HepG2 (cell line): ENCODE data around the gene ECT2. TPM values are rescaled to one million over a fixed set of nuclear protein-coding genes. Genes with fewer than 3 reads are reported as not detected.

Experiments
- ETS1 ChIP-seq: sonication (generic); formaldehyde crosslinking; IDR thresholded peaks from 2 replicates; pipeline ENCODE4 v1.4.0; 2020; ENCODE audit warnings: missing genetic modification reagents
- ETV5 ChIP-seq: IDR thresholded peaks from 2 replicates; pipeline ENCODE4 v1.6.1; 2018; ENCODE audit warnings: missing biosample characterization, missing genetic modification reagents, inconsistent platforms, borderline replicate concordance
- FOXK1 ChIP-seq: sonication (generic); formaldehyde crosslinking; IDR thresholded peaks from 2 replicates; pipeline ENCODE4 v1.4.0; 2020; ENCODE audit warnings: low read depth, missing genetic modification reagents, borderline replicate concordance
- HDAC1 ChIP-seq: sonication (generic); formaldehyde crosslinking; IDR thresholded peaks from 2 replicates; pipeline ENCODE4 v1.5.1; 2020; ENCODE audit warnings: mild to moderate bottlenecking, missing genetic modification reagents
- HNF4A ChIP-seq: sonication (generic); formaldehyde crosslinking; IDR thresholded peaks from 2 replicates; pipeline ENCODE4 v1.4.0; 2020; ENCODE audit warnings: missing genetic modification reagents
- ISL2 ChIP-seq: sonication (generic); formaldehyde crosslinking; IDR thresholded peaks from 2 replicates; pipeline ENCODE4 v1.5.0; 2020; ENCODE audit warnings: missing genetic modification reagents
- ISX ChIP-seq: sonication (generic); formaldehyde crosslinking; conservative IDR thresholded peaks from 2 replicates; pipeline ENCODE4 v1.5.0; 2020; ENCODE audit warnings: missing genetic modification reagents
- LCORL ChIP-seq, 2 experiments: fragments of 450-650 bp in 1 of 2; sonication (generic) in 1 of 2; formaldehyde crosslinking in 1 of 2; IDR thresholded peaks; 2 replicates each; pipeline versions ENCODE4 v1.5.0 to v1.6.1; 2017 to 2020; ENCODE audit warnings: antibody characterized with exemption in 1 of 2, missing genetic modification reagents in 1 of 2
- MNT ChIP-seq: fragments of 450-650 bp; IDR thresholded peaks from 2 replicates; pipeline ENCODE4 v1.6.1; 2016
- POLR2G ChIP-seq: fragments of 200-400 bp; formaldehyde crosslinking; IDR thresholded peaks from 2 replicates; pipeline ENCODE4 v1.6.1; 2018; ENCODE audit warnings: mild to moderate bottlenecking, low read depth, low read length, moderate library complexity
- RARA ChIP-seq: IDR thresholded peaks from 2 replicates; pipeline ENCODE4 v1.6.1; 2016; ENCODE audit warnings: missing genetic modification reagents, missing compliant biosample characterization
- RNF2 ChIP-seq: fragments of 450-650 bp; conservative IDR thresholded peaks from 2 replicates; pipeline ENCODE4 v1.6.1; 2016; ENCODE audit warnings: low read depth
- ZBTB34 ChIP-seq: sonication (generic); formaldehyde crosslinking; IDR thresholded peaks from 2 replicates; pipeline ENCODE4 v1.8.0; 2022; ENCODE audit warnings: mild to moderate bottlenecking, missing genetic modification reagents
- ZFX ChIP-seq: sonication (generic); formaldehyde crosslinking; IDR thresholded peaks from 2 replicates; pipeline ENCODE4 v1.4.0; 2020; ENCODE audit warnings: mild to moderate bottlenecking, low read depth, missing genetic modification reagents, moderate library complexity
- ZMYM4 ChIP-seq: sonication (generic); formaldehyde crosslinking; IDR thresholded peaks from 2 replicates; pipeline ENCODE4 v1.8.1; 2023; ENCODE audit warnings: mild to moderate bottlenecking, missing genetic modification reagents
- ZNF124 ChIP-seq: sonication (generic); formaldehyde crosslinking; IDR thresholded peaks from 2 replicates; pipeline ENCODE4 v1.4.0; 2020; ENCODE audit warnings: missing genetic modification reagents
- ZNF180 ChIP-seq: sonication (generic); formaldehyde crosslinking; IDR thresholded peaks from 2 replicates; pipeline ENCODE4 v1.4.0; 2020; ENCODE audit warnings: low read depth, missing genetic modification reagents, borderline replicate concordance
- ZNF205 ChIP-seq: IDR thresholded peaks from 2 replicates; pipeline ENCODE4 v1.6.1; 2018; ENCODE audit warnings: missing biosample characterization, missing genetic modification reagents
- ZNF609 ChIP-seq: sonication (generic); formaldehyde crosslinking; IDR thresholded peaks from 2 replicates; pipeline ENCODE4 v1.4.0; 2020; ENCODE audit warnings: mild to moderate bottlenecking, missing genetic modification reagents, borderline replicate concordance
- ZNF724P ChIP-seq: sonication (generic); formaldehyde crosslinking; IDR thresholded peaks from 2 replicates; pipeline ENCODE4 v1.8.0; 2022; ENCODE audit warnings: missing genetic modification reagents, borderline replicate concordance
- ZNF891 ChIP-seq: sonication (generic); formaldehyde crosslinking; IDR thresholded peaks from 2 replicates; pipeline ENCODE4 v1.5.0; 2020; ENCODE audit warnings: mild to moderate bottlenecking, missing genetic modification reagents
- polyA plus RNA-seq, 8 experiments: library from polyadenylated mRNA; depleted of rRNA in 3 of 8; stranded (reverse) in 7 of 8; unstranded in 1 of 8; fragments of >200 nt; fragmentation: Illumina TruSeq in 4 of 8; extraction: Trizol in 4 of 8; gene quantifications; 2 replicates each; pipeline versions ENCODE4 v1.2.1 to v1.2.3, GENCODE V29; 2011 to 2016; ENCODE audit warnings: low read depth in 4 of 8, missing spikeins in 1 of 8, mixed read lengths in 1 of 8; ENCODE audit not compliant: insufficient read depth in 1 of 8
- total RNA-seq, 5 experiments: library from RNA; depleted of rRNA; stranded (reverse); fragments of >200 nt; fragmentation: Illumina TruSeq; extraction: Trizol; gene quantifications; 2 replicates each; pipeline ENCODE4 v1.2.3, GENCODE V29; 2016; ENCODE audit warnings: low read depth in 1 of 5

The ECT2 gene
- total and polyA plus RNA-seq, 2 of the 13 experiments (the other 11 are each of a cell fraction or from before 2014, with no cell fraction given), result 21.6 to 52.0 TPM

DNA sequence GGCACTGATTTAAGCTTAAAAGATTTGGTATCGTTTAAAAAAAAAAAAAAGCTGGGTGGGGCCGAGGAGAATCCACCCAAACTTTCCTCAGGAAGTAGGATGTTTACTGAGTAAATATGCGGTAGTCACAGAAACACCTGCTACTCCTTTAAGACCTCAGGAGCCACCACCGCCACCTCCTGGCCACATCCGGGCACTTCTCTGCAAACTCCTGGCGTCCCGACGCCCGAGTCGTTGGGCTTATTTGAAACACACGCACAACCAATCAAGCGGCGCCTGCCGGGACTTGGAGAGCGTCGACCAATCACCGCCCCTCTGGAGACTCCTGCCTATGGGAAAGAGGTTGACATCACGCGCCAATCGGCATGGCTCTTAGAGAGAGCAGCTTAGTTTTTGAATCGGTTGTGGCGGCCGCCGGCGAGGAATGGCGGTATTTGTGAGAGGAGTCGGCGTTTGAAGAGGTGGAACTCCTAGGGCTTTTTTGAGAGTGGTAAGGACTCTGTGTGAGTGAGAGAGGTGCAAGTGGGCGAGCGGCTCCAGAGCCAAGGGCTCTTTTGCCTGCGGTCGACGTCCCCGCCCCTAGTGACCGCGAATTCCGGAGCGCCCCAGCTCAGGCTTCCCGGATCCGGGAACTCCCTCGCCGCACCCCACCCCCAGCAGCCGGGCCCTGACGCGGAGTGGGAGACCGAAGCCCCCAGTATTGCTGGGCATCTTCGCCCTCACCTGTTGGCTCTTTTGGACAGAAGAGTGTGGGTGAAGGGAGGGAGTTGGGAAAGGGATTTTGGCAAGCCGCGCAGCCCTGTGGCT is at the start of gene ECT2 (continued):
- TF ChIP-seq ZBTB34 (no peak), RNF2 (no peak), ISX (CRISPR knock-in tag) (no peak; the same call in 1 of the 2 replicates), ZFX (CRISPR knock-in tag) (peak; percentile 35; the same call in 1 of the 2 replicates), FOXK1 (CRISPR knock-in tag) (peak; percentile 79; the same call in 1 of the 2 replicates), ETV5 (CRISPR knock-in tag) (peak; percentile 97), HDAC1 (peak; percentile 89), ZMYM4 (CRISPR knock-in tag) (peak; percentile 98), RARA (0 out of 2 replicates have a peak, but pooled peaks have one; percentile 11), ZNF124 (no peak), MNT (peak; percentile 35; the same call in 1 of the 2 replicates), ZNF180 (no peak), ETS1 (CRISPR knock-in tag) (no peak), ZNF609 (no peak), HNF4A (CRISPR knock-in tag) (0 out of 2 replicates have a peak, but pooled peaks have one; percentile 11), ZNF205 (CRISPR knock-in tag) (no peak), ZNF724P (CRISPR knock-in tag) (no peak), ISL2 (peak; percentile 63), ZNF891 (CRISPR knock-in tag) (0 out of 2 replicates have a peak, but pooled peaks have one; percentile 23), LCORL (IDR thresholded peaks at IDR 0.05) (no peak), LCORL (CRISPR knock-in tag; IDR thresholded peaks at IDR 0.05) (peak; percentile 49; the same call in 1 of the 2 replicates), POLR2G (peak; percentile 76)
